Memory B cell (primary cell): Measurements from ENCODE around the gene CSNK1E.

Experiments
- ATAC-seq: fragments of 150-1000 bp; cut with Tn5 transposase; 2 replicates; pipeline ENCODE4 v1.10.0; 2021; ENCODE audit warnings: low read depth, mild to moderate bottlenecking, moderate library complexity
- DNase-seq, 2 donors: peaks; one replicate each; pipeline ENCODE4 v3.0.0; 2022; ENCODE audit warnings: low spot score in 2 of 2
- H3K27ac Mint-ChIP-seq: one replicate; pipeline ENCODE4 v1.8.0; 2022; ENCODE audit warnings: mild to moderate bottlenecking, moderate library complexity, mixed read lengths
- H3K27me3 Mint-ChIP-seq: one replicate; pipeline ENCODE4 v1.8.0; 2022; ENCODE audit warnings: mixed read lengths
- H3K36me3 Mint-ChIP-seq: one replicate; pipeline ENCODE4 v1.8.0; 2022; ENCODE audit warnings: mild to moderate bottlenecking, mixed read lengths
- H3K4me1 Mint-ChIP-seq: one replicate; pipeline ENCODE4 v1.8.0; 2022; ENCODE audit warnings: mixed read lengths
- H3K4me3 Mint-ChIP-seq: one replicate; pipeline ENCODE4 v1.8.0; 2022; ENCODE audit warnings: mild to moderate bottlenecking, moderate library complexity, mixed read lengths
- H3K9me3 Mint-ChIP-seq: one replicate; pipeline ENCODE4 v1.8.0; 2022; ENCODE audit warnings: mixed read lengths

The CSNK1E gene

GRCh38 chr22:38290347-38290746, 26.9 kb downstream of the CSNK1E start:
- Mint-ChIP-seq H3K9me3 (no peaks in the 10 kb centered on the region), H3K27ac (no peak overlapping the region), H3K4me3 (no peak overlapping the region), H3K27me3 (no peaks in the 10 kb centered on the region), H3K4me1 (no peaks in the 10 kb centered on the region), H3K36me3 (peaks cover 6% of the 10 kb centered on the region)
- no peak for DNase-seq
- no peak for ATAC-seq

- Mint-ChIP-seq H3K27me3 (no peaks in the 10 kb centered on the region), H3K27ac (no peak overlapping the region), H3K9me3 (no peaks in the 10 kb centered on the region), H3K4me3 (no peak overlapping the region), H3K36me3 (peaks cover 6% of the 10 kb centered on the region), H3K4me1 (no peaks in the 10 kb centered on the region)
- ATAC-seq (no peak), DNase-seq (no peak)
Measured at GRCh38 chr22:38289583-38290082, 27.6 kb downstream of the CSNK1E start.

- Mint-ChIP-seq H3K27me3 (no peaks in the 10 kb centered on the region), H3K27ac (no peak overlapping the region), H3K4me3 (no peak overlapping the region), H3K36me3 (peaks cover 2% of the 10 kb centered on the region), H3K9me3 (no peaks in the 10 kb centered on the region), H3K4me1 (no peaks in the 10 kb centered on the region)
- DNase-seq (no peak), ATAC-seq (no peak)
Measured at GRCh38 chr22:38286915-38287669, 30.1 kb downstream of the CSNK1E start.

- ATAC-seq (no peak), DNase-seq (no peak)
- H3K27me3 Mint-ChIP-seq: no peaks in the 10 kb centered on the region
- no peak overlapping the region for H3K4me3 Mint-ChIP-seq
- no peaks in the 10 kb centered on the region for H3K36me3 Mint-ChIP-seq
- no peaks in the 10 kb centered on the region for H3K4me1 Mint-ChIP-seq
- H3K27ac Mint-ChIP-seq: no peak overlapping the region
- no peaks in the 10 kb centered on the region for H3K9me3 Mint-ChIP-seq
Measured at GRCh38 chr22:38285018-38285417, 32.2 kb downstream of the CSNK1E start.

- ATAC-seq (no peak), DNase-seq (no peak)
- no peaks in the 10 kb centered on the region for H3K9me3 Mint-ChIP-seq
- H3K27me3 Mint-ChIP-seq: no peaks in the 10 kb centered on the region
- no peak overlapping the region for H3K27ac Mint-ChIP-seq
- H3K36me3 Mint-ChIP-seq: no peaks in the 10 kb centered on the region
- H3K4me3 Mint-ChIP-seq: no peak overlapping the region
- no peaks in the 10 kb centered on the region for H3K4me1 Mint-ChIP-seq
Measured at GRCh38 chr22:38284042-38284402, 33.2 kb downstream of the CSNK1E start.

GRCh38 chr22:38282397-38282796, 34.8 kb downstream of the CSNK1E start:
- ATAC-seq: no peak
- Mint-ChIP-seq H3K4me1 (no peaks in the 10 kb centered on the region), H3K27ac (no peak overlapping the region), H3K4me3 (no peak overlapping the region), H3K36me3 (no peaks in the 10 kb centered on the region), H3K27me3 (no peaks in the 10 kb centered on the region), H3K9me3 (no peaks in the 10 kb centered on the region)
- no peak for DNase-seq

GRCh38 chr22:38276166-38276565, 41.1 kb downstream of the CSNK1E start:
- H3K27ac Mint-ChIP-seq: no peak overlapping the region
- peaks cover 18% of the 10 kb centered on the region for H3K4me1 Mint-ChIP-seq
- H3K4me3 Mint-ChIP-seq: no peak overlapping the region

GRCh38 chr22:38273135-38273826, 44.0 kb downstream of the CSNK1E start:
- no peaks in the 10 kb centered on the region for H3K36me3 Mint-ChIP-seq
- ATAC-seq (no peak), DNase-seq (no peak)
- no peaks in the 10 kb centered on the region for H3K9me3 Mint-ChIP-seq
- peak overlapping the region; percentile 99 for H3K4me3 Mint-ChIP-seq
- peaks cover 18% of the 10 kb centered on the region for H3K4me1 Mint-ChIP-seq
- H3K27ac Mint-ChIP-seq: peak overlapping the region; percentile 94
- no peaks in the 10 kb centered on the region for H3K27me3 Mint-ChIP-seq

More at GRCh38 chr22:38276166-38276565, 41.1 kb downstream of the CSNK1E start:
- ATAC-seq (no peak), DNase-seq (no peak)
- Mint-ChIP-seq H3K9me3 (no peaks in the 10 kb centered on the region), H3K36me3 (no peaks in the 10 kb centered on the region), H3K27me3 (no peaks in the 10 kb centered on the region)

- peak within 1 kb of the TSS; percentile 94 for H3K27ac Mint-ChIP-seq
- peak; percentile 97 for ATAC-seq
Measured at GRCh38 chr22:38272373-38273134, 44.7 kb downstream of the CSNK1E start, which contains the start of gene TMEM184B. TSS of gene TMEM184B (minus strand) at chr22:38273010. CDS start at chr22:38247961, 25,049 bp downstream.

GRCh38 chr22:38271927-38272372, 45.3 kb downstream of the CSNK1E start:
- no peaks in the 10 kb centered on the region for H3K36me3 Mint-ChIP-seq
- H3K4me3 Mint-ChIP-seq: peak overlapping the region; percentile 87
- no peaks in the 10 kb centered on the region for H3K9me3 Mint-ChIP-seq
- H3K27me3 Mint-ChIP-seq: no peaks in the 10 kb centered on the region
- ATAC-seq: peak; percentile 13
- peak overlapping the region; percentile 47 for H3K27ac Mint-ChIP-seq
- peaks cover 20% of the 10 kb centered on the region for H3K4me1 Mint-ChIP-seq
- no peak for DNase-seq

More at GRCh38 chr22:38272373-38273134, 44.7 kb downstream of the CSNK1E start, which contains the start of gene TMEM184B:
- H3K9me3 Mint-ChIP-seq: no peaks in the 10 kb centered on the region
- H3K36me3 Mint-ChIP-seq: no peaks in the 10 kb centered on the region
- H3K4me1 Mint-ChIP-seq: peaks cover 20% of the 10 kb centered on the region
- no peaks in the 10 kb centered on the region for H3K27me3 Mint-ChIP-seq
- H3K4me3 Mint-ChIP-seq: peak within 1 kb of the TSS; percentile 99
- DNase-seq: peak; percentile 79 to 86

- DNase-seq: no peak
- no peak for ATAC-seq
- Mint-ChIP-seq H3K27ac (no peak overlapping the region), H3K36me3 (no peaks in the 10 kb centered on the region), H3K9me3 (no peaks in the 10 kb centered on the region), H3K4me1 (peaks cover 20% of the 10 kb centered on the region), H3K4me3 (no peak overlapping the region), H3K27me3 (no peaks in the 10 kb centered on the region)
Measured at GRCh38 chr22:38271101-38271500, 46.1 kb downstream of the CSNK1E start.

- H3K36me3 Mint-ChIP-seq: no peaks in the 10 kb centered on the region
- ATAC-seq (no peak), DNase-seq (no peak)
- H3K4me3 Mint-ChIP-seq: no peak overlapping the region
- H3K9me3 Mint-ChIP-seq: no peaks in the 10 kb centered on the region
- H3K27me3 Mint-ChIP-seq: no peaks in the 10 kb centered on the region
- no peak overlapping the region for H3K27ac Mint-ChIP-seq
- peaks cover 20% of the 10 kb centered on the region for H3K4me1 Mint-ChIP-seq
Measured at GRCh38 chr22:38270091-38270992, 46.9 kb downstream of the CSNK1E start.

GRCh38 chr22:38269466-38269865, 47.8 kb downstream of the CSNK1E start:
- no peak overlapping the region for H3K27ac Mint-ChIP-seq
- no peaks in the 10 kb centered on the region for H3K36me3 Mint-ChIP-seq
- no peak for DNase-seq
- H3K9me3 Mint-ChIP-seq: no peaks in the 10 kb centered on the region
- no peak overlapping the region for H3K4me3 Mint-ChIP-seq
- peaks cover 21% of the 10 kb centered on the region for H3K4me1 Mint-ChIP-seq
- ATAC-seq: no peak
- no peaks in the 10 kb centered on the region for H3K27me3 Mint-ChIP-seq
